GM12878 (cell line): ENCODE data around the gene ABHD8. TPM values are rescaled to one million over a fixed set of nuclear protein-coding genes. Genes with fewer than 3 reads are reported as not detected.

Experiments
- ATAC-seq: fragments of 200-7000 bp; cut with Tn5 transposase; 3 replicates; pipeline ENCODE4 v1.9.1; 2020; ENCODE audit warnings: mild to moderate bottlenecking, moderate library complexity
- BruUV-seq: library from RNA; stranded (reverse); fragments of 400-500 nt; replicated peaks from 2 replicates; lab custom pipeline; 2021; lab: Mats Ljungman, UMichigan
- CTCF ChIA-PET: fragments of 300-600 bp; sonication (Branson Sonifier 250); formaldehyde crosslinking; extraction: SDS; loops from one replicate; lab custom pipeline; 2021; ENCODE audit warnings: inconsistent platforms; lab: Yijun Ruan, JAX
- POLR2A ChIA-PET: fragments of 350-600 bp; formaldehyde crosslinking; extraction: SDS; loops from one replicate; lab custom pipeline; 2021; ENCODE audit warnings: inconsistent platforms; lab: Charles Lee
- RAD21 ChIA-PET: fragments of 300-600 bp; sonication (Branson Sonifier 250); formaldehyde crosslinking; loops from one replicate; lab custom pipeline; 2023; ENCODE audit warnings: antibody characterized with exemption; ENCODE audit not compliant: unreplicated experiment; lab: Charles Lee
- SMC1A ChIA-PET: fragments of 300-600 bp; sonication (Branson Sonifier 250); formaldehyde crosslinking; loops from one replicate; lab custom pipeline; 2023; ENCODE audit not compliant: unreplicated experiment, uncharacterized antibody; lab: Charles Lee
- DNase-seq: peaks from one replicate; pipeline ENCODE4 v3.0.0-alpha.2; 2011; ENCODE audit warnings: low read depth, low spot score
- FAIRE-seq: peaks from 3 replicates; lab custom pipeline; 2011; peaks lifted over from hg19 to GRCh38; lab: Jason Lieb, UNC
- H2AFZ ChIP-seq: 2 replicates; pipeline ENCODE4 v1.6.0; 2011; ENCODE audit warnings: low read depth, low read length, control low read depth; ENCODE audit not compliant: control insufficient read depth
- H3K27ac ChIP-seq: 2 replicates; pipeline ENCODE4 v1.5.1; 2011; ENCODE audit warnings: control low read depth; ENCODE audit not compliant: control insufficient read depth, insufficient read depth
- H3K27me3 ChIP-seq, 2 experiments: replicated peaks in 1 of 2; 2 replicates each; pipeline versions ENCODE4 v1.6.0 to v1.6.1; 2011; ENCODE audit warnings: low read length in 1 of 2; ENCODE audit not compliant: control insufficient read depth in 2 of 2, insufficient read depth in 2 of 2
- H3K36me3 ChIP-seq, 2 experiments: 2 replicates each; pipeline ENCODE4 v1.5.1; 2011; ENCODE audit warnings: low read length in 1 of 2; ENCODE audit not compliant: control insufficient read depth in 2 of 2, insufficient read depth in 2 of 2
- H3K4me1 ChIP-seq: 2 replicates; pipeline ENCODE4 v1.6.1; 2011; ENCODE audit warnings: mild to moderate bottlenecking, low read length, moderate library complexity, mixed read lengths; ENCODE audit not compliant: control insufficient read depth, insufficient read depth
- H3K4me2 ChIP-seq: 2 replicates; pipeline ENCODE4 v1.6.0; 2011; ENCODE audit warnings: control low read depth; ENCODE audit not compliant: control insufficient read depth, insufficient read depth
- H3K4me3 ChIP-seq: fragments of 200-600 bp; sonication (generic); 2 replicates; pipeline ENCODE4 v1.5.1; 2016
- H3K79me2 ChIP-seq: 2 replicates; pipeline ENCODE4 v1.6.0; 2011; ENCODE audit warnings: low read length; ENCODE audit not compliant: control insufficient read depth, insufficient read depth
- H3K9ac ChIP-seq: 2 replicates; pipeline ENCODE4 v1.8.0; 2011; ENCODE audit warnings: low read length, control low read depth, mixed read lengths; ENCODE audit not compliant: control insufficient read depth, insufficient read depth
- H3K9me3 ChIP-seq: replicated peaks from 3 replicates; pipeline ENCODE4 v1.5.1; 2011; ENCODE audit warnings: mild to moderate bottlenecking, low read length; ENCODE audit not compliant: control insufficient read depth, insufficient read depth
- H4K20me1 ChIP-seq: 2 replicates; pipeline ENCODE4 v1.6.0; 2011; ENCODE audit not compliant: control insufficient read depth, insufficient read depth
- BACH1 ChIP-seq: fragments of 450-650 bp; IDR thresholded peaks from 2 replicates; pipeline ENCODE4 v1.6.1; 2017; ENCODE audit warnings: mild to moderate bottlenecking, borderline replicate concordance
- CBFB ChIP-seq: IDR thresholded peaks from 2 replicates; pipeline ENCODE4 v1.6.1; 2016; ENCODE audit warnings: antibody characterized with exemption, low read depth
- GATAD2B ChIP-seq: fragments of 450-650 bp; conservative IDR thresholded peaks from 2 replicates; pipeline ENCODE4 v1.6.1; 2017; ENCODE audit warnings: low read depth, mild to moderate bottlenecking, moderate library complexity
- POLR2A ChIP-seq: IDR thresholded peaks from 2 replicates; pipeline ENCODE4 v1.6.1; 2011; ENCODE audit warnings: low read depth, mild to moderate bottlenecking, low read length
- POLR2AphosphoS2 ChIP-seq: IDR thresholded peaks from 2 replicates; pipeline ENCODE4 v1.6.1; 2011; ENCODE audit warnings: low read depth, mild to moderate bottlenecking, low read length, improper control_type of control experiment, moderate library complexity
- RELB ChIP-seq: fragments of 450-650 bp; IDR thresholded peaks from 2 replicates; pipeline ENCODE4 v1.6.1; 2017; ENCODE audit warnings: low read depth, mild to moderate bottlenecking, moderate library complexity
- RUNX3 ChIP-seq: IDR thresholded peaks from 2 replicates; pipeline ENCODE4 v1.6.1; 2012; ENCODE audit warnings: low read length, inconsistent platforms
- SIN3A ChIP-seq: IDR thresholded peaks from 2 replicates; pipeline ENCODE4 v1.6.1; 2012; ENCODE audit warnings: low read depth, low read length, improper control_type of control experiment
- WGBS: methylation state at CpG from one replicate; pipeline ENCODE4 v1.1.6; 2016; ENCODE audit warnings: low lambda C conversion rate; ENCODE audit not compliant: insufficient replicate concordance, insufficient coverage; ENCODE audit errors: missing lambda C conversion rate; 5-methylcytosine and 5-hydroxymethylcytosine counted together
- in situ Hi-C: fragments of 300-500 bp; cut with MboI; formaldehyde crosslinking; loops from 9 replicates; pipeline ENCODE4 v1.14.3; 2018; ENCODE audit warnings: mixed read lengths
- intact Hi-C: fragments of 100-400 bp; cut with micrococcal nuclease; formaldehyde crosslinking; loops from one replicate; pipeline ENCODE4 v1.14.2; 2022; ENCODE audit not compliant: unreplicated experiment
- polyA plus RNA-seq, 11 experiments: library from polyadenylated mRNA; depleted of rRNA in 4 of 11; unstranded in 6 of 11; stranded (reverse) in 5 of 11; fragments of >200 nt; fragmentation: Nextera tagmentation in 4 of 11; fragmentation: Illumina TruSeq in 1 of 11; extraction: Ambion mirVana in 4 of 11; extraction: Trizol in 1 of 11; gene quantifications; 1 replicate in 1 of 11; 2 replicates in 10 of 11; pipeline versions ENCODE4 v1.2.1 to v1.2.3, GENCODE V29; 2011 to 2016; ENCODE audit warnings: inconsistent platforms in 2 of 11, missing spikeins in 2 of 11, low read depth in 1 of 11
- total RNA-seq, 4 experiments: library from RNA; depleted of rRNA in 3 of 4; stranded (reverse); fragments of >200 nt in 3 of 4; fragmentation: Illumina TruSeq in 1 of 4; extraction: Trizol in 1 of 4; gene quantifications; 2 replicates each; pipeline versions ENCODE4 v1.2.1 to v1.2.3, GENCODE V29; 2013 to 2021

The ABHD8 gene
- total and polyA plus RNA-seq, 10 of the 15 experiments (the other 5 are each of a cell fraction or from before 2014, with no cell fraction given): 0.03 to 12.5 (median 6.0) TPM

DNA sequence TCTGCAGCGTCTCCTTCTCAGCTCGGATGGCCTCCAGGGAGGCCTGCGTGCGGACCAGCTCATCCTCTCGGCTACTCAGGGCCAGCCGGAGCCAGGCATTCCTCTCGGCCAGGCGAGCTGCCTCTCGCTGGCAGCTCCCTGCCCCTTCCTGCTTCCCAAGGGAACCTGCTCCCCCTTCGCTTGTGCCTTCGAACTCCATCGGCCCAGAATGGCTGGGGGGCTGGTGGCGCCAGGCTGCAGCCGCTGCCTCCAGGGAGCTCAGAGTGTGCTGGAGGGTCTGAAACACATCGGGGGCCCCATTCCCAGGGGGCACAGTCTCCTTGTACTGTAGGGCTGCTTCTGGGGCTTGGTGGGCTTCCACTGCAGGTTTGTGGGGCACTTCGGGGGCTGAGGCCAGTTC is 40.7 kb downstream of the ABHD8 start:
- TF ChIP-seq POLR2AphosphoS2 (no peak), GATAD2B (no peak), RELB (no peak), CBFB (no peak), BACH1 (no peak), RUNX3 (no peak), POLR2A (no peak), SIN3A (no peak)
- DNase-seq: no peak
- RAD21 ChIA-PET: no interaction called here
- CTCF ChIA-PET: interaction anchor here (1.0 to 10.5 kb wide), 2 partner anchors 20 to 58 kb away, joined by 4 to 120 read pairs; partner anchors contain the start of gene ANKLE1
- Histone ChIP-seq H3K9me3 (no peaks in the 10 kb centered on the region), H3K9ac (no peak overlapping the region), H3K4me1 (peaks cover 7% of the 10 kb centered on the region), H3K27ac (no peak overlapping the region), H3K36me3 (no peaks in the 10 kb centered on the region), H3K79me2 (peaks cover 2% of the 10 kb centered on the region), H3K27me3 (no peaks in the 10 kb centered on the region), H3K4me2 (no peak overlapping the region), H3K4me3 (no peak overlapping the region), H2AFZ (no peak overlapping the region), H4K20me1 (no peaks in the 10 kb centered on the region)
- SMC1A ChIA-PET: interaction anchor here (1.6 to 1.9 kb wide), 2 partner anchors 18 to 43 kb away, joined by 4 to 5 read pairs; partner anchors contain the start of genes ANKLE1 and MRPL34
- ATAC-seq: no peak
- FAIRE-seq: no peak
- POLR2A ChIA-PET: interaction anchor here (0.6 kb wide), 1 partner anchor 20 kb away, joined by 3 read pairs; no protein-coding TSS in a partner anchor
- BruUV-seq: no TSS peak
- intact Hi-C loops: loop anchor here (5.0 to 10.0 kb wide), 2 partner anchors 195 to 488 kb away; no protein-coding TSS in a partner anchor
- in situ Hi-C loops: no loop called here
- WGBS: 90% methylated on average over 16 of the region's 16 CpGs
